B cell (primary cell): ENCODE measurements around the gene APP.

ENCODE experiments used
- EZH2 ChIP-seq: IDR thresholded peaks from 2 replicates; pipeline ENCODE4 v1.6.1; 2012; ENCODE audit warnings: borderline replicate concordance, low read depth, mild to moderate bottlenecking, moderate library complexity, low read length; ENCODE audit not compliant: insufficient read depth, poor library complexity, severe bottlenecking
- TF ChIP-seq, protein P1 (sequence below): fragments of 200-600 bp; IDR thresholded peaks from one replicate; pipeline ENCODE4 v1.8.0; 2022; ENCODE audit warnings: antibody characterized with exemption, mild to moderate bottlenecking

DNA sequence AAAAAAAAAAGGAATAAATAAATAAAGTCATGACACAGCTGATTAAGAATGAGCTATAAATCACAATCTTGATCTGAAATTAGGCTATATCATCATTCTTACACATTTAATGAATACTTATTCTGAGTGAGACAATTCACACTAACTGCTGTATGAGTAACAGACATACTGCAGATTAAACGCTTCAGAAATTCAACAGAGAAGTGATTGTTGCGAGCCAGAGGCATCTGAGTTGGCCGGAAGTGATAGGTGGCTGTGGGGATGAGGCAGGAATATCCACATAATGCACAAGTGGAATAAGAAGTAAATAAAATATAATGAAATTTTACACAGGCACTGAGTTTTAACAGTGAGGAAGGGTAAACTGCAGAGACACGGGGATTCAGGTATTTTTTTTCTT lies 142.4 kb downstream of the APP start:
- TF ChIP-seq, protein P1, sequence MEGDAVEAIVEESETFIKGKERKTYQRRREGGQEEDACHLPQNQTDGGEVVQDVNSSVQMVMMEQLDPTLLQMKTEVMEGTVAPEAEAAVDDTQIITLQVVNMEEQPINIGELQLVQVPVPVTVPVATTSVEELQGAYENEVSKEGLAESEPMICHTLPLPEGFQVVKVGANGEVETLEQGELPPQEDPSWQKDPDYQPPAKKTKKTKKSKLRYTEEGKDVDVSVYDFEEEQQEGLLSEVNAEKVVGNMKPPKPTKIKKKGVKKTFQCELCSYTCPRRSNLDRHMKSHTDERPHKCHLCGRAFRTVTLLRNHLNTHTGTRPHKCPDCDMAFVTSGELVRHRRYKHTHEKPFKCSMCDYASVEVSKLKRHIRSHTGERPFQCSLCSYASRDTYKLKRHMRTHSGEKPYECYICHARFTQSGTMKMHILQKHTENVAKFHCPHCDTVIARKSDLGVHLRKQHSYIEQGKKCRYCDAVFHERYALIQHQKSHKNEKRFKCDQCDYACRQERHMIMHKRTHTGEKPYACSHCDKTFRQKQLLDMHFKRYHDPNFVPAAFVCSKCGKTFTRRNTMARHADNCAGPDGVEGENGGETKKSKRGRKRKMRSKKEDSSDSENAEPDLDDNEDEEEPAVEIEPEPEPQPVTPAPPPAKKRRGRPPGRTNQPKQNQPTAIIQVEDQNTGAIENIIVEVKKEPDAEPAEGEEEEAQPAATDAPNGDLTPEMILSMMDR, result no peak
- TF ChIP-seq EZH2, result no peak
